Upper lobe of left lung (tissue), 4 donors: ENCODE results near the gene MED13L.

ENCODE experiments used
- POLR2A ChIP-seq, 4 donors: fragments of 450-650 bp; IDR thresholded peaks; one replicate each; pipeline ENCODE4 v1.5.1; 2016 to 2017; ENCODE audit warnings: antibody characterized with exemption in 4 of 4, mild to moderate bottlenecking in 2 of 4
- TF ChIP-seq, protein P1 (sequence below), 6 experiments: fragments of 450-650 bp in 4 of 6; fragments of 200-600 bp in 2 of 6; sonication (generic) in 2 of 6; IDR thresholded peaks; one replicate each; pipeline ENCODE4 v1.5.1; 2016 to 2019; ENCODE audit warnings: antibody characterized with exemption in 6 of 6

DNA sequence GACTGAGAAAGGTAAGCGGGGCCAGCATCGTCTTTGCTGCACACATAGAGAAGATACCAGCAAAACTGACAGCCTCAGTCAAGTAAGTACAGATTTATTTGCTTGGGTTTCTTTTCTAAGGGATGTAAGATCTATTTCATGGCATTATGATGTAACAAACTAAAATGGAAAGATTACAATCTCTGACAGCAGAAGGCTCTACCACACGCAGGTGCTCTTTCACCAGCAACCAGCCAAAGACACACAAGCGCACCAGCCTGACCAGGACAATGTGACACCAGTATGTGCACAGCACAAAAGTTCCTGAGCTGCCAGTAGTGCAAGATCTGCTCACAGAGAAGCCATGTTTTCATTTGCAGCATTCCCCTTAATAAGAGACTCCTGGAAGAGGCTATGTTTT, 311.1 kb downstream of the MED13L start:
- TF ChIP-seq, protein P1, sequence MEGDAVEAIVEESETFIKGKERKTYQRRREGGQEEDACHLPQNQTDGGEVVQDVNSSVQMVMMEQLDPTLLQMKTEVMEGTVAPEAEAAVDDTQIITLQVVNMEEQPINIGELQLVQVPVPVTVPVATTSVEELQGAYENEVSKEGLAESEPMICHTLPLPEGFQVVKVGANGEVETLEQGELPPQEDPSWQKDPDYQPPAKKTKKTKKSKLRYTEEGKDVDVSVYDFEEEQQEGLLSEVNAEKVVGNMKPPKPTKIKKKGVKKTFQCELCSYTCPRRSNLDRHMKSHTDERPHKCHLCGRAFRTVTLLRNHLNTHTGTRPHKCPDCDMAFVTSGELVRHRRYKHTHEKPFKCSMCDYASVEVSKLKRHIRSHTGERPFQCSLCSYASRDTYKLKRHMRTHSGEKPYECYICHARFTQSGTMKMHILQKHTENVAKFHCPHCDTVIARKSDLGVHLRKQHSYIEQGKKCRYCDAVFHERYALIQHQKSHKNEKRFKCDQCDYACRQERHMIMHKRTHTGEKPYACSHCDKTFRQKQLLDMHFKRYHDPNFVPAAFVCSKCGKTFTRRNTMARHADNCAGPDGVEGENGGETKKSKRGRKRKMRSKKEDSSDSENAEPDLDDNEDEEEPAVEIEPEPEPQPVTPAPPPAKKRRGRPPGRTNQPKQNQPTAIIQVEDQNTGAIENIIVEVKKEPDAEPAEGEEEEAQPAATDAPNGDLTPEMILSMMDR (IDR thresholded peaks at IDR 0.05) = no peak
- TF ChIP-seq POLR2A (IDR thresholded peaks at IDR 0.05) = no peak
